ENCODE data around the gene CCDC50.

Gene CCDC50

DNA sequence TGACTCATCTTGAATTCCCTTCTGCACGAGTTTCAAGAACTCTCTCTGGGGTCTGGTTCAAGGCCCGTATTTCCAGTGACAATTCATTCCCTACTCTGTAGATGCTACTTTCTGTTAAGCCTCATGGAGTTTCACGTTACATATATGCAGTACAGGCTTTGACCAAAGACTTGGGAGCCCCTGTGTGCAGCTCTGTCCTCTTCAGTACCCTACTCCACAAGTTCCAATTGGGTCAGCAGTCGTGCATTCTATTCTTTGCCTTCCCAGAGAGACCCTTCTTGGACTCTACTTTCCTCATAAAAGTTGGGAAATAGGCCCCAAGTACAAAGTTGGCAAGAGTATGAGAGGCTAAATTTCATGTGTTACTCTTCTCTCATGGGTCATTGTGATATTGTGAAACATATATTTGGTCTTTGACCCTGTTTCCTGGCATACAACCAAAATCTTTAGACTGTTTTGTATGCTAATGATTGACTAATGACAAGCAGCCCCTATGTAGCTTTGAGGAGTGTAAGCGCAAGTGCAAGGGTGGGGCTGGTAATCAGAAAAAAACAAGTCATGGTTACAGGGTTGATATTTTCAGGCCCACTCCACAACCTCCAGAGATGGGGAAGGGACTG, 15.0 kb upstream of the CCDC50 start:
- TF ChIP-seq CTCF (IDR thresholded peaks at IDR 0.05; ENCODE audit: low read depth, low read length) = no peak
- no peak overlapping the region for H3K4me3 ChIP-seq (replicated peaks in 1 of 2; ENCODE audit: low read depth in 2 of 2, low read length in 2 of 2)
- DNase-seq (ENCODE audit: low read depth in 2 of 2) = no peak

DNA sequence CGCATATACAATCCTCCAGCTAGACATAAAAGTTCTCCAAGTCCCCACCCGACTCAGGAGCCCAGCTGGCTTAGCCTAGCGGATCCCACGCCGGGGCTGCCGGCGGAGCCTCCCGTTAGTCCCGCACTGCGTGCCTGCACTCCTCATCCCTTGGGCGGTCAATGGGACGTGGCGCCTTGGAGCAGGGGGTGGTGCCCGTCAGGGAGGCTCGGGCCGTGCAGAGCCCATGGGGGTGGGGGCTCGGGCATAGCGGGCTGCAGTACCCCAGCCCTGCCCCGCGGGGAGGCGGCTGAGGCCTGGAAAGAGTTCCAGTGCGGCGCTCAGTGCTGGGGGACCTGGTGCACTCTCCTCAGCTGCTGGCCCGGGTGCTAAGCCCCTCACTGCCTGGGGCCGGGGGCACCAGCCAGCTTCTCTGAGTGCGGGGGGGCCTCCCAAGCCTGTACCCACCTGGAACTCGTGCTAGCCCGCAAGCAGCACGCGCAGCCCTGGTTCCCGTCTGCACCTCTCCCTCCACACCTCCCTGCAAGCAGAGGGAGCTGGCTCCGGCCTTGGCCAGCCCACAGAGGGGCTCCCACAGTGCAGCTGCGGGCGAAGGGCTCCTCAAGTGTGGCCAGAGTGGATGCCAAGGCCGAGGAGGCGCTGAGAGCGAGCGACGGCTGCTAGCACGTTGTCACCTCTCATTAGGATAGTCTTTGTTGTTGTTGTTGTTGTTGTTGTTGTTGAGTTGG, 12.2 kb upstream of the CCDC50 start:
- DNase-seq (ENCODE audit: low read depth in 2 of 2) = no peak
- no peak for TF ChIP-seq CTCF (IDR thresholded peaks at IDR 0.05; ENCODE audit: low read depth, low read length)
- H3K4me3 ChIP-seq (replicated peaks in 1 of 2; ENCODE audit: low read depth in 2 of 2, low read length in 2 of 2) = no peak overlapping the region

- no peak overlapping the region for H3K4me3 ChIP-seq (replicated peaks in 1 of 2; ENCODE audit: low read depth in 2 of 2, low read length in 2 of 2)
- no peak for TF ChIP-seq CTCF (IDR thresholded peaks at IDR 0.05; ENCODE audit: low read depth, low read length)
- no peak for DNase-seq (ENCODE audit: low read depth in 2 of 2)
These were observed 8.9 kb upstream of the CCDC50 start for GRCh38 chr3:191320316-191320715.

- TF ChIP-seq CTCF (IDR thresholded peaks at IDR 0.05; ENCODE audit: low read depth, low read length) = no peak
- DNase-seq (ENCODE audit: low read depth in 2 of 2) = no peak
- no peak overlapping the region for H3K4me3 ChIP-seq (replicated peaks in 1 of 2; ENCODE audit: low read depth in 2 of 2, low read length in 2 of 2)
These were observed 8.0 kb upstream of the CCDC50 start for GRCh38 chr3:191321019-191321767.

DNA sequence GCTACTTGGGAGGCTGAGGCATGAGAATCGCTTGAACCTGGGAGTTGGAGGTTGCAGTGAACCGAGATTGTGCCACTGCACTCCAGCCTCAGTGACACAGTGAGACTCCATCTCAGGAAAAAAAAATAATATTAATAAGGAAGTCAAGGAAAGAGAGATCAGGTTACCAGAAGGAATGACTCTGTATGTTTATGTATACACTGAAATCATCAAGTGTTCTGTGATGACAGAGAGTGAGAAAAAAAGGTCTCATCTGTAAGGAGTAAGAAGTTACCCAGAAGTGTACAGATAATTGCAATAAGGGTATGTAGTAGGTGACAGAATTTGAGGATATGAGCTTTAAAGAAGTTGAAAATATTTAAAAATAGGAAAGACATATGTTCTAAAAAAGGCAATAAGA, 4.3 kb upstream of the CCDC50 start:
- TF ChIP-seq CTCF (IDR thresholded peaks at IDR 0.05; ENCODE audit: low read depth, low read length) = no peak
- no peak overlapping the region for H3K4me3 ChIP-seq (replicated peaks in 1 of 2; ENCODE audit: low read depth in 2 of 2, low read length in 2 of 2)
- DNase-seq (ENCODE audit: low read depth in 2 of 2) = no peak

DNA sequence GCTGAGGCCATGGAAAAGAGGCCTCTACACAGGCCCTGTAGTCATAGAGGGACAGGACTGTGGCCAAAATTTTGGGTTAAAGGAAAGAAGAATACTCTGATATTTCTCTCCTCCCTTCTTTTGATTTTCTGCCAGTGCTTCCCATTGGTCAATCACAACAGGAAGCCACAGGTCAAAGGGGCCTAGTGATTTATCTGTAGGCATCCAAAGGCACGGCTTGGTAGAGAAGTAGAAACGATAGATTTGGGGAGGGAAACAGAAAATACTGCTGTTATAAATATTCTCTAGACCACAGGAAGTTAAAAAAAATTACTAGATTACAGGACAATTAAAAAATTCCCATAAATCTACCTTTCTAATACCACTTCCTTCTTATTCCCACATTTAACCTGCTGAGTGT, 1.7 kb upstream of the CCDC50 start:
- H3K4me3 ChIP-seq (replicated peaks in 1 of 2; ENCODE audit: low read depth in 2 of 2, low read length in 2 of 2) = no peak overlapping the region
- no peak for TF ChIP-seq CTCF (IDR thresholded peaks at IDR 0.05; ENCODE audit: low read depth, low read length)
- DNase-seq (ENCODE audit: low read depth in 2 of 2) = no peak
